IgD-negative memory B cell (primary cell): ENCODE results near the gene NUMA1. TPM values are rescaled to one million over a fixed set of nuclear protein-coding genes. Genes with fewer than 3 reads are reported as not detected.

Experiments
- H3K27ac Mint-ChIP-seq, 3 donors: one replicate each; pipeline ENCODE4 v1.8.0; 2020 to 2022; ENCODE audit warnings: mild to moderate bottlenecking in 3 of 3, mixed read lengths in 3 of 3, moderate library complexity in 1 of 3
- H3K27me3 Mint-ChIP-seq: one replicate; pipeline ENCODE4 v1.8.0; 2021; ENCODE audit warnings: mixed read lengths
- H3K36me3 Mint-ChIP-seq: one replicate; pipeline ENCODE4 v1.8.0; 2020; ENCODE audit warnings: mild to moderate bottlenecking, mixed read lengths
- H3K4me1 Mint-ChIP-seq, 3 donors: one replicate each; pipeline ENCODE4 v1.8.0; 2020 to 2022; ENCODE audit warnings: mixed read lengths in 3 of 3, mild to moderate bottlenecking in 1 of 3
- H3K4me3 Mint-ChIP-seq, 4 donors: one replicate each; pipeline ENCODE4 v1.8.0; 2020 to 2022; ENCODE audit warnings: mild to moderate bottlenecking in 4 of 4, mixed read lengths in 4 of 4, moderate library complexity in 3 of 4
- H3K9me3 Mint-ChIP-seq, 3 donors: one replicate each; pipeline ENCODE4 v1.8.0; 2020 to 2021; ENCODE audit warnings: mixed read lengths in 3 of 3, mild to moderate bottlenecking in 1 of 3
- polyA plus RNA-seq: library from polyadenylated mRNA; unstranded; fragments of 300-500 nt; fragmentation: Illumina TruSeq; gene quantifications from one replicate; pipeline ENCODE4 v1.2.3, GENCODE V29; 2021

NUMA1 gene
- polyA plus RNA-seq, 1 donor from 2014 or later, result 66.6 TPM

- H3K27me3 Mint-ChIP-seq, result no peaks in the 10 kb centered on the region
- no peaks in the 10 kb centered on the region for H3K4me1 Mint-ChIP-seq
- H3K9me3 Mint-ChIP-seq, result no peaks in the 10 kb centered on the region
- H3K4me3 Mint-ChIP-seq, result no peak overlapping the region
- H3K36me3 Mint-ChIP-seq, result no peaks in the 10 kb centered on the region
- H3K27ac Mint-ChIP-seq, result peak overlapping the region; percentile 2 to 90 (median 71)
Measured at GRCh38 chr11:72007587-72007986, 72.8 kb downstream of the NUMA1 start.

DNA sequence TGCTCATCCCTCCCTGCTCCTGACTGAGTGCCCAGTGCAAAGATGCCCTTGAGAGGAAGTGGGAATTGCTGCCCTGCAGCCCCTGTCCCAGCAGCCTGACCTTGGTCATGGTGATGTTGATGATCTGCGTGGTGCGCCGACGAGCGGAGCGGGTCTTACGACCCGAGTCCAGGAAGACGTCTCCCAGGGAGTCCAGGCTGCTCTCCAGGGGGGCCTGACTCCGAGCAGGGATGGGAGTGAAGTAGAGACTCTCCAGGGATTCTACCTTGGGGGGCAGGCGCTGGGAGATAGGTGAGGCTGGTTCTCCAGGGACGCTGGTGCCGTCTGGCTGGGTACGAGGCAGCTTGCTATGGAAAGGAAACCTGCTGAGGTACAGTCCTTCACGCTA lies 73.3 kb downstream of the NUMA1 start:
- H3K4me1 Mint-ChIP-seq, result peaks cover 0 to 3% (median 0%) of the 10 kb centered on the region in 3 donors

DNA sequence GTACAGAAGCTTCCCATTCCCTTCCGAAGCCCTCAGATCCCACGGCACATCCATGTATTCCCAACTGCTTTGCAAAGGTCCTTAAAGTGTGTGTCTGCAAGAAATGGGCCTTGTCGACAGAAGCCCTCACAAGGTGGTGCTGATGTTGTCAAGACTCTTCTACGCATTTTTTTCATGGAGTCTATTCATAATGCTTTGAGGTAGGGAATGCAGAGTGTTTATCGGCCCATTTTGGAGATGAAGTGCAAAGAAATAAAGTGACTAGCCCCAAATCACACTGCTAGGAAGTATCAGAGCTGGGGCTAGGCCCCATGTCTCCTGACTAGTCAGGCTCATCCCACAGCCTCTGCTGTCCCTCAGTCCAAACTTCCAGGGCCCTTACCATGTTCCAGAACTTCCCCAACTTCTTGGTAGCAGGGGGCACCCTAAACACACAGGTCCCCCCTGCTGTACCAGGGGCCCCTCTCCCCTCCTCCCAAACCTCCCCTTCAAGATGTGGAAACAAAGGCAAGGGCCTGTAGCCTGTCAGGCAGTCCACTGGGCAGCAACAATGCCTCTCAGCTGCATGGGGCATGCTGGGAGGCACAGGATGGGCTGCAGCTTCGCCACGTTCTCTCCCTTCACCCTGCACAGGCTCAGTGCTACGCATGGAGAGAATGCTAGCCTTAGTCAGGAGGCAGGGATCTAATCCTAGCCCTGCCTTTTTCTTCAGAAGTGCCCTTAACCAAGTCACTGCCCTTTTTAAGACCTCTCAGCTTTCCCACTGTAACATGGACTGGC lies 73.8 kb downstream of the NUMA1 start:
- Mint-ChIP-seq H3K27me3 (no peaks in the 10 kb centered on the region), H3K27ac (peak overlapping the region in 2 of 3 donors; percentile 10 to 45), H3K9me3 (no peaks in the 10 kb centered on the region), H3K36me3 (peaks cover 5% of the 10 kb centered on the region), H3K4me3 (no peak overlapping the region), H3K4me1 (peaks cover 0 to 6% (median 0%) of the 10 kb centered on the region in 3 donors)

More for the DNA sequence above, 73.3 kb downstream of the NUMA1 start:
- Mint-ChIP-seq H3K9me3 (no peaks in the 10 kb centered on the region), H3K27me3 (no peaks in the 10 kb centered on the region), H3K4me3 (no peak overlapping the region), H3K36me3 (peaks cover 4% of the 10 kb centered on the region), H3K27ac (peak overlapping the region in 2 of 3 donors; percentile 2 to 90)

DNA sequence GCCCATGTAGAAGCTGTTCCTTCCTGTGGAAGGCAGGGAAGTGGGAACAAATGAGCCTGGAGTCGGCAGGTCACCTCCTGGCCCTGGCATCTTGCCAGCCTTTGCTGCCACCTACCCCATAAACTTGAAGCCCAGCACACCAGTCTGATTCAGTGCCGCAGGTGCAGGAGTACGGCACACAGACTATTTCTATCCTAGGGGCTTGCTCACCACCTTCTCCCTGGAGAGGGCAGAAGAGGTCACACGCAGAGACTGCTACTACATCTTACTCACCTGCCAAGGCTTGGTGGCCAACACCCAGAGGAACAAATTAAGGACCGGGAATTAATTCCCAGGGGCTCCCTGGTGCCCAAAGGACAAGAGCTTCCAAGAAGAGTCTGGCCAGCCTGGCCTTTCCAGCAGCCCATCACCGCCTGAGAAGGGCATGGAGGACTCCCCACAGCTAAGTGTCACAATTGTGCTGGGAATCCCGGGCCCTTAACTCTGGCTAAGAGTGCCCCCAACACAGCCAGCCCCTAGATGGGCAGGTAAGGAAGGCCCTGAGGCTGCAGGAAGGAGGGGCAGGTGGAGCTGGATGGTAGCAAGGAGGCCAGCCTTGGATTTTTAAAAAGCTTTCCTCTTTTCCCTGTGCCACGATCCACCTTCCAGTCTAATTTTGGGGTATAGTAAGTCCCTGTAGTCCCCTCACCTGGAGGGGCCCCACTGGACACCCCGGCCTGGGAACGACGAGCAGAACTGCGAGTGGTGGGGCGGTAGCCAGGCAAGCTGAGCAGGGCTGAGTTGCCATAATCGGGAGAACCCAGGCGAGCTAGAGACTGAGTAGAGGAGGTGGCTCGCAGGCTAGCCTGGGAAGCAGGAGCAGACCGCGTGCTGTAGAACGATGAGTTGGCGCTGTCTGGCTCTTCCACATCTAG lies 74.7 kb downstream of the NUMA1 start:
- Mint-ChIP-seq H3K4me1 (peaks cover 0 to 6% (median 0%) of the 10 kb centered on the region in 3 donors), H3K27ac (peak overlapping the region in 1 of 3 donors; percentile 10), H3K4me3 (peak overlapping the region in 1 of 4 donors; percentile 30), H3K27me3 (no peaks in the 10 kb centered on the region), H3K36me3 (peaks cover 5% of the 10 kb centered on the region), H3K9me3 (no peaks in the 10 kb centered on the region)

- Mint-ChIP-seq H3K4me1 (peaks cover under 1 to 12% (median under 1%) of the 10 kb centered on the region in 3 donors), H3K4me3 (no peak overlapping the region), H3K9me3 (no peaks in the 10 kb centered on the region), H3K27ac (peak overlapping the region in 1 of 3 donors; percentile 39), H3K27me3 (no peaks in the 10 kb centered on the region), H3K36me3 (peaks cover 5% of the 10 kb centered on the region)
Measured at GRCh38 chr11:72004515-72005346, 75.6 kb downstream of the NUMA1 start.

DNA sequence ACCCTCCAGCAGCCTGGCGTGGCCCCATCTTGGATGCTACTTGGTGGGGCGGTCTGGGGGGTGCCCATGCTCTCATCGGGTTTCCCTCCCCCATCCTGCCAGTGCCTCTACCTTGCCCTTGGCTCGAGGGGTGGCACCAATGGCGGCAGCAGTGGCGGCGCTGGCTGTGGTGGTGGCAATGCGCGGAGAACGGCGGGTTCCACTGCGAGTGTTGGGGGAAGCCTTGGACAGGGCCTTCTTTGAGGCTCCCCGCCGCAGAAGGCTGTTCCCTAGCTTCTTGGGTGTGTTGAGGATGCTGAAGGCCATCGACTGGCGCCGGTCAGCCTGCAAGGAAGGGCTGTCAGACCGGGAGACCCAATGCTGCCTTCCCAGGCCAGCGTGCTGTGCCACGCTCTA lies 76.6 kb downstream of the NUMA1 start:
- H3K4me1 Mint-ChIP-seq, result peaks cover 9 to 22% (median 10%) of the 10 kb centered on the region in 3 donors
- H3K4me3 Mint-ChIP-seq, result no peak overlapping the region
- H3K27ac Mint-ChIP-seq, result peak overlapping the region in 1 of 3 donors; percentile 39
- no peaks in the 10 kb centered on the region for H3K27me3 Mint-ChIP-seq
- peaks cover 7% of the 10 kb centered on the region for H3K36me3 Mint-ChIP-seq
- H3K9me3 Mint-ChIP-seq, result no peaks in the 10 kb centered on the region

GRCh38 chr11:72002841-72003775 lies 77.2 kb downstream of the NUMA1 start:
- no peaks in the 10 kb centered on the region for H3K27me3 Mint-ChIP-seq
- H3K36me3 Mint-ChIP-seq, result peaks cover 11% of the 10 kb centered on the region
- H3K4me3 Mint-ChIP-seq, result no peak overlapping the region
- peaks cover 16 to 28% (median 17%) of the 10 kb centered on the region in 3 donors for H3K4me1 Mint-ChIP-seq
- H3K9me3 Mint-ChIP-seq, result no peaks in the 10 kb centered on the region
- H3K27ac Mint-ChIP-seq, result peak overlapping the region in 2 of 3 donors; percentile 21 to 80

GRCh38 chr11:72001834-72002591 lies 78.3 kb downstream of the NUMA1 start:
- no peaks in the 10 kb centered on the region for H3K27me3 Mint-ChIP-seq
- H3K36me3 Mint-ChIP-seq, result peaks cover 11% of the 10 kb centered on the region
- peak overlapping the region; percentile 21 to 89 (median 80) for H3K27ac Mint-ChIP-seq
- H3K4me3 Mint-ChIP-seq, result peak overlapping the region in 1 of 4 donors; percentile 1
- H3K9me3 Mint-ChIP-seq, result no peaks in the 10 kb centered on the region
- H3K4me1 Mint-ChIP-seq, result peaks cover 17 to 30% (median 17%) of the 10 kb centered on the region in 3 donors

DNA sequence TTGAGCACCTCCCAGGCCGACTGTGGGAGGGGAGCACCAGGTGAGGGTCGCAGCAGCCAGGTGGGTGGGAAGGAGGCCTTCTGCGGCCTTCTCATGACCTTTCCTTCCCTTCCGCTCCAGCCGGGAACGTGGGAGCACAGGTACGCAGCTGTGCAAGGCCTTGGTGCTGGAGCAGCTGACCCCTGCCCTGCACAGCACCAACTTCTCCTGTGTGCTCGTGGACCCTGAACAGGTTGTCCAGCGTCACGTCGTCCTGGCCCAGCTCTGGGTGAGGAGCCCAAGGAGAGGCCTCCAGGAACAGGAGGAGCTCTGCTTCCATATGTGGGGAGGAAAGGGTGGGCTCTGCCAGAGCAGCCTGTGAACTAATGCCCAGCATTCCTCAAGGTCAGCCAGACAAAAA lies 79.1 kb downstream of the NUMA1 start:
- H3K27ac Mint-ChIP-seq, result peak overlapping the region in 2 of 3 donors; percentile 5 to 80
- H3K27me3 Mint-ChIP-seq, result no peaks in the 10 kb centered on the region
- no peaks in the 10 kb centered on the region for H3K9me3 Mint-ChIP-seq
- H3K4me1 Mint-ChIP-seq, result peaks cover 17 to 30% (median 17%) of the 10 kb centered on the region in 3 donors
- H3K4me3 Mint-ChIP-seq, result no peak overlapping the region
- H3K36me3 Mint-ChIP-seq, result peaks cover 16% of the 10 kb centered on the region

DNA sequence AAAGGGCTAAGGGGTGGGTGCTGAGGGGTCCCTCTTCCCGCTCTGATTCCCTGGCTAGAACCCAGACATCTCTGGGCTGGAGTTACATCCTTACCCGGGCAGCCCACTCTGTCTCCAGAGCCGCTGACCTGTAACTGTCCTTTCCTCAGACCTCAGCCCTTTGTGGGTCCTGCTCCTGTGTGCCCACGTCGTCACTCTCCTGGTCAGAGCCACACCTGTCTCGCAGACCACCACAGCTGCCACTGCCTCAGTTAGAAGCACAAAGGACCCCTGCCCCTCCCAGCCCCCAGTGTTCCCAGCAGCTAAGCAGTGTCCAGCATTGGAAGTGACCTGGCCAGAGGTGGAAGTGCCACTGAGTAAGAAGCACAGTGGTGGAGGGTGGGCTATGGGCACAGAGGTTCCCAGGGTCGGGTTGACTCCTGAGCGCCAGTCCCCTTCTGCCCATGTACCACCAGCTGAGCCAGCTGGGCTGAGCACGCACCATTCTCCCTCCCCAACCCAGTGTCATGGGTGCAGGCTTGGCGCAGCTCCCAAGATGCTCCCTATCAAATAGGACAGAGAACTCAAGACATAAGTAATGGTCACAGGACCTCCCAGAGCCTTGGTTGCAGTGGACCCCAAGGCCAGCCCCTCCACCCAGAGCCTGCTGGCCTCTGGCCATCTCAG lies 80.0 kb downstream of the NUMA1 start:
- Mint-ChIP-seq H3K27me3 (no peaks in the 10 kb centered on the region), H3K27ac (peak overlapping the region in 1 of 3 donors; percentile 97), H3K4me1 (peaks cover 17 to 30% (median 17%) of the 10 kb centered on the region in 3 donors), H3K9me3 (no peaks in the 10 kb centered on the region), H3K36me3 (peaks cover 16% of the 10 kb centered on the region), H3K4me3 (peak overlapping the region in 1 of 4 donors; percentile 87)

DNA sequence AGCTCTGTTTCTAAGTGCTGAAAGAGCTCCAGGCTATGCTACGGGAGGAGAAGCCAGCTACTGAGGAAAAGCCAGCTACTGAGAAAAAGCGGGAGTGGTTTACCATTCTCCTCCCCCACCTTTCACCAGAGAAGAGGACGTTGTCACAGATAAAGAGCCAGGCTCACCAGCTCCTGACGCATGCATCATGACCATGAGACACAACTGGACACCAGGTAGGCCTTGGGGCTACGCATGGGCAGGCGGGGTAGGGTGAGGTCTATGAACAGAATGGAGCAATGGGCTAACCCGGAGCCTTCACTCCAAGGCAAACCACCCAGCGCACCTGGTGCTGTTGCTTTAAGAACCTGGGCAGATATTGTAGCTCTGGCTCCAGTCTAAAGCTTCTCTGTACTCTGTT lies 80.5 kb downstream of the NUMA1 start:
- Mint-ChIP-seq H3K27me3 (no peaks in the 10 kb centered on the region), H3K4me3 (peak overlapping the region; percentile 89 to 97 (median 94)), H3K27ac (peak overlapping the region; percentile 87 to 97 (median 97)), H3K4me1 (peaks cover 17 to 30% (median 17%) of the 10 kb centered on the region in 3 donors), H3K36me3 (peaks cover 16% of the 10 kb centered on the region), H3K9me3 (no peaks in the 10 kb centered on the region)

- peaks cover 19% of the 10 kb centered on the region for H3K36me3 Mint-ChIP-seq
- H3K27ac Mint-ChIP-seq, result peak overlapping the region; percentile 87 to 97 (median 97)
- peak overlapping the region; percentile 89 to 97 (median 94) for H3K4me3 Mint-ChIP-seq
- no peaks in the 10 kb centered on the region for H3K9me3 Mint-ChIP-seq
- peaks cover 17 to 34% (median 20%) of the 10 kb centered on the region in 3 donors for H3K4me1 Mint-ChIP-seq
- no peaks in the 10 kb centered on the region for H3K27me3 Mint-ChIP-seq
Measured at GRCh38 chr11:71999362-71999761, 81.0 kb downstream of the NUMA1 start.
